ENCODE data around the gene LRRC4C.

Gene LRRC4C

DNA sequence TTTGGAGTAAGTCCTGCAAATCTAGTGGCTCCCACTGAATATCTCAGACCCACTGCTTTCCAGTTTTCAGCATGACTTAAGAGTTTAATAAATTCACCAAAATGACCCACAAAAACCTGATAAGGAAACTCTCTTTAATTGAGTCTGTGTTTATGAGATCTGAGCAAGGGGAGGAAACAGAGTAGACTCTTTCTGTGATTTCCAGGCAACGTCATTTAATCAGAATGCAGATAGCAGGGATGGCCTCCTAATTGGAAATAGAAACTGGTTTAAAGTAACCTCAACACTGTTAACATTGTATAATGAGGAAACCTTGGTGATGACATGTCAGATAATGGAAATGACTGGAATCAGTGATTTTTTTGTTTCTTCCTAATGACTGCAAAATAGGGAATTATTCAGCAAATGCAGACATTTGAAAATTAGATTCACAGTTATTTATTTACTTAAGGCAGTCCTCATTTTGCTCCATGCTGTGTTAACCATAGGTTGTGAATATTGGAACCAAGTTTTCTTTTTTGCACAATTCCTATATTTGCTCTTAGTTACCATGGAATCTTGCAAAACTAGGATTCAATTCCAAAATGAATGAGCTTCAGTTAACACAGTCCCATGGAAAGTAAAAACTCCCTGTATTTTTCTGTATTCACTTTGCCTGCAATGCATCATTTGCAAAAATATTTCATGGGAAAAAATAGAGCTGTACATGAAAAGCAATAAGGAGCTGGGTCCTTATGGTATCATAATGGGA is 1324.5 kb downstream of the LRRC4C start:
- in situ Hi-C loops (cut with MboI; ENCODE audit: low sequenced_read_pairs), result no loop called here

DNA sequence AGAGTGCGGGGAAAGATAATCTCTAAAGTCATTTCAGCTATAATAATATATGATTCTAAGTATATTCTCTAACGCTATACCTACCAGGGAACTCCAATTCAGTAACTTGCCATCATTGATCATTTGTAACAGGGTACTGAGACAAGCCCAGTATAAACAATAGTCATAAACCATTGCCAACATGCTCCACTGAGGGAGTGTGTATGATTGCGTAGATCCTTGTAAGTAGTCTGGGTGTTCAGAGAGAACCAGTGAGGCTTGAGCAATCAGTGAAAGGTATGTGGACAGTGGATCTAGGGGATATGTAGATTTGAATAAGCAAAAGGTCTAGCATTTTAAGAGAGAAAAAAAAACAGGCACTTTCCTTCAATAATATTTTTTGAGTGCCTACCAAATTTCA is 1326.0 kb downstream of the LRRC4C start:
- in situ Hi-C loops (cut with MboI; ENCODE audit: low sequenced_read_pairs), result no loop called here

DNA sequence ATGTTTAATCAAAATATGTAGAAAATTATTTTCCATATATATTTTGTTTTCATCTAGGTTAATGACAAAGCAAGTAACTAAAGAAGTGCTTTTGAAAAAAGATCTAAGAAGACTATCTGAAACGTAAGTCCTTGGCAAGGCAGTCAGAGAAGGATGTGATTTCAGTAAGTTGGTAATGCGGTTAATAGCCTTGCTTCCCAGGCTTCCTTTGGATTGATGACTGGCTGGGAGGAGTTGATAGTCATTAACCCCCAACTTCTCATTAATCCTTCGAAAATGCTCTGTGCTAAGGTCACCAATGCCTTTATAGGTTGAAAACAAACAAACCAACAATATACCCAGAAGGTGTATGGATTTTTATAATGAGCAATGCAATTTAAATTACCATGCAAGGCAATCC is 1326.5 kb downstream of the LRRC4C start:
- in situ Hi-C loops (cut with MboI; ENCODE audit: low sequenced_read_pairs), result no loop called here

DNA sequence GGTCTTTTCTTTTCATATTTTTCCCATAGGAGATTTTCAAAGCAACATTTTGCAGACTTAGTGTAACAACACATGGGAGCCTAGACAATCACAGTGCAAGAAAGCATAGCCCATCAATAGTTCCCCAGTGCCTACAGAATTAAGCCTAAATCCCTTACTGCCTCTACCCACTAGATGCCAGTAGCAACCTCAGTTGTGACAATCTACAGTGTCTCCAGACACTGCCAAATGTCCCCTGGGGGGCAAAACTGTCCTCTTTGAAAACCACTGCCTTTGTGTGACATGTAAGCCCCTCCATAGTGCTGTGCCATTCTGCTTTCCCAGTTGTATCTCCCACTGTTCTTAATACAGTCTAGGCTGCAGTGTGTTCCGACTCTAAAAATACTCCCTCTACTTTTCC is 1329.0 kb downstream of the LRRC4C start:
- in situ Hi-C loops (cut with MboI; ENCODE audit: low sequenced_read_pairs), result no loop called here

DNA sequence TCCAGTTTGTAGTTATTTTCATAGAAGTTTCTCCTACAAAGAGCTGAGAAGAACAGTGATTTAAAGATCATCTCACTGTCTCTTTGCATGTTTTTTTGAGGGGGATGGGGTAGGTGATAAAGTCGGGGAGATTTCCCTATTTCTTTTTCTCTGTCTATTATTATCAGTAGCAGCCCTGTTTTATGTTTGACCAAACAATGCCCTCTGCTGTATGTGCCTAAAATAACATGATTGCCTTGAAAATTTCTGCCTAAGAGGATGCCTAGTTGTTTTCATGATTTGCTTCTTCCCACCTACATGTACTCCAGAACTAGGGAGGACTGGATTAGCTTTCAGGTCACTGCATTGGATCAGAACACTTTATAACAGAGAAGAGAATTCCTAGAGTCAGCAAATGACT is 1330.2 kb downstream of the LRRC4C start:
- in situ Hi-C loops (cut with MboI; ENCODE audit: low sequenced_read_pairs), result no loop called here

DNA sequence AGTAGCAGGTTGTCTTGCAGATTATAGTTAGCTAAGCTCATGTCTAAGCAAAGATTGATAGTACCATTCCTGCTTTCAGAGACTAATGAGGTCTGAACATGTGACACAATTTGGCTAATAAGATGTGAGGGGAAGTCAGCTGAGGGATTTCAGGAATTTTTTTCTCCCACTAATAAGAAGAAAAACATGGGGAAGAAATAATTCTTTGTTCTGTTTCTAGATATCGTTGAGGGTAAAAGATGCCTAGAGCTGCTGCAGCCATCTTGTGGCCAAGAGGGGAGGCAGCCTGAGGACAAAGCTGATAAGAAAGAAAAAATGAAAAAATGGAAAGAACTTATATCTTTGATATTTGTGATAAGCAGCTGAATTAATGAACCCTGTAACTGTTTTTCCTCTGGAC is 1334.4 kb downstream of the LRRC4C start:
- in situ Hi-C loops (cut with MboI; ENCODE audit: low sequenced_read_pairs), result no loop called here

DNA sequence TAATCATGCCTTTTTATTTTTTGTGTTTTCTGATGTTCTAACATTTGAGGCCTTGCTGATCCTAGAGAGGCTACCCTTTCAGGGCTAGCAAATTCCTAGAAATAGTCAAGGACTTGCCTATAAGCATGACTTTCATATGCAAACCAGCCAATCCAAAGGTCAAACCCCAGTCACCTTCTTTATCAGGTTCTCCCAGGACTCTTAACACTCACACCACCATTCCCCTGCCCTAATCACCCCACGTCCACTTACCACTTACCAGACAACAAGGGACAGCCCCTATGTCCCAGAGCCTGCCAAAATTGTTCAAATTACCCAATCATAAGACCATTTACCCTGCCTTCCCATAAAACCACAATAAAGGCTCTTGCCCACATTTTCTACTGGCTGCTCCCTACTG is 1339.8 kb downstream of the LRRC4C start:
- in situ Hi-C loops (cut with MboI; ENCODE audit: low sequenced_read_pairs), result no loop called here

DNA sequence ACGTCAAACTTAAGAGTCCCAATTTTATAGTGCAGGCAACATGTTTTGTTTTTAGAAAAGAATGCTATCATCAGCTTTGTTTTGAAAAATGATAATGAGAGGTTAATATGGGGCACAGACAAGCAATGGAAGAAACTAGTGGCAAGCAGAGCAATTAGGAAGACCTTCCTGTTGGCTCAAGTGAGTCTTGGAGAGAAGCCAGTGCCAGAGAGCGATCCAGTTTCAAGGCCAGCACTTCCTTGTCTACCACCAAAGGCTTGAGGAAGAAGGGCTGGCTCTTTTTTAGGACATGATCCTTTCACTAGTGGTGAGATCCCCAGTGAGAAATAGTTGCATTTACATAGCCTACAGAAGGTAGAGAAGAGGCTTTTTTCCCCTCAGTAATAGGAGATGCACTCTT is 1340.7 kb downstream of the LRRC4C start:
- in situ Hi-C loops (cut with MboI; ENCODE audit: low sequenced_read_pairs), result no loop called here

DNA sequence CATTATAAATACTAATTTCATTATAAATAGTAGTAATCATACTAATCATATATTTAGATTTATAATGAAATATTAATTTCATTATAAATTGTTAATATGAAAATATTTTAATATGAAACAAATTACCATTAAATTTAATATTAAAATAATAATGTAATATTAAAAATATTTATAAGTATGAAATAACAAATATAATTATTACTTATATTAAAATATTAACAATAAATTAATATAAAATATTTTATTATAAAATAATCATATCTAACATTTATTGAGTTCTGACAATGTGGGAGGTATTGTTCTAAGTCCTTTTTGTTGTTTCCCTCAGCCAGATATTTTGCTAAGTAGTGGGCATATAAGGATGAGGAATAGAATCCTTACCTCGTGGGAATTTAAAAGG is 1341.4 kb downstream of the LRRC4C start:
- in situ Hi-C loops (cut with MboI; ENCODE audit: low sequenced_read_pairs), result no loop called here

DNA sequence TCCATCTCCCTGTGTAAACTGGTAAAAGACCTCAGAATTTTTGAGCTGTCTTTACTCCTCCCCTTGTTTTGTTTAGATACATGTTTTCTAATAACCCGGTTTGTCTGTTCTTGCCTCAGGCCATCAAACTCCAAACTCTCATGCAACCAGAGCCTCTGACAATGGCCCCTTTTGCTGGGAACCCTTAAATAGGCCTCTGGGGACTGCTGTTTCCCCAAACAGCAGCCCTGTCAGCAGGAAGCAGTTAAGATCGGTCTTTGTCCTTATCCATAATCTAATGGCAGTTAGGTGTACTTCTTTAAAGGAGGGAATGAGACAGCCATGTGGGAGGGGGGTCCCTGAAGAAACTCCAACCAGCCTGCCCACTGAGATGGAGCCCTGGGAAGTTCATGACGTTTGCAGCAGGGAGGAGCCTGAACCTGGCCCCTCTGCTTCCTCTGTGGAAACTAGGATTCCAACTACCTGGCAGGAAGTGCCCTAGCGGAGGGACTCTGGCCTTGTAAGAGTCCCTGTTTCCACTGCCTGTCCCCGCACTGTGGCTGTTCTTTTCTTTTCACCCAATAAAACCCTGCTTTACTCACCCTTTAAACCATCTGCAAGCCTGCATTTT is 1354.4 kb downstream of the LRRC4C start:
- in situ Hi-C loops (cut with MboI; ENCODE audit: low sequenced_read_pairs), result no loop called here

DNA sequence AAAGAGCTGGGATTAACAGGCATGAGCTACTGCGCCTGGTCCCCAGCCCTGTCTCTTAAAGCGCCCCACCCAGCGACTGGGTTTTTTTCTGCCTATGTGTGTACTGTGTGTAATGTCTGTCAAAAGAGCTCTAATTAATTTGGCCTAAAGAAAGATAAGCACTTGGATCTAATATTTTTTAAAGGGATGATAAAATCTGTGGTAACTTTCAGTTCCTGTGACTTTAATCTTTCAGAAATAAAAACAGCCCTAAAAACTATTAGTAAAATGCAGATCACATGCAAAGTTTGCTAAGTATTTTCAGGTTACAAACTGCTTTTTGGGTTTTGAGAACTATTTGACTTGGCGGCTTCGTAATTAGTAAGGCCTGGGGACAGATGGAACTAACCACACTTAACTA is 1358.7 kb downstream of the LRRC4C start:
- in situ Hi-C loops (cut with MboI; ENCODE audit: low sequenced_read_pairs), result no loop called here

DNA sequence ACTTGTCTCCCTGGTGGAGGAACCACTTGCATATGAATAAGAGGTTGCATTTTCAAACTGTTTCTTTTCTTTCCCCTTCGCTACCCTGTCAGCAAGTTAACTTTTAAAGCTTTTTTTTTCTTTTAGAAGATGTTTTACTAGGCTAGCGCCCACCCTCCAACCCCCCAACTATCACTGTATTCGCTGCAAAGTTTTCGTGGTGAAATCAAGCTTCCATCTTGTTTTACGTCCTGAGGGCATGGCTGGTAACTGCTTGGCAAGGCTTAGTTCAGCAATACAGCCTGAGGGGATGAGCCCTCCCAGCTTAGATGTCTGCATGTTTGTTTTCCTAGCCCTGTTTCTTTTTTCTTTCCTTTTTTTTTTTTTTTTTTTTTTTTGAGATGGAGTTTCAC is 1359.3 kb downstream of the LRRC4C start:
- in situ Hi-C loops (cut with MboI; ENCODE audit: low sequenced_read_pairs), result no loop called here

DNA sequence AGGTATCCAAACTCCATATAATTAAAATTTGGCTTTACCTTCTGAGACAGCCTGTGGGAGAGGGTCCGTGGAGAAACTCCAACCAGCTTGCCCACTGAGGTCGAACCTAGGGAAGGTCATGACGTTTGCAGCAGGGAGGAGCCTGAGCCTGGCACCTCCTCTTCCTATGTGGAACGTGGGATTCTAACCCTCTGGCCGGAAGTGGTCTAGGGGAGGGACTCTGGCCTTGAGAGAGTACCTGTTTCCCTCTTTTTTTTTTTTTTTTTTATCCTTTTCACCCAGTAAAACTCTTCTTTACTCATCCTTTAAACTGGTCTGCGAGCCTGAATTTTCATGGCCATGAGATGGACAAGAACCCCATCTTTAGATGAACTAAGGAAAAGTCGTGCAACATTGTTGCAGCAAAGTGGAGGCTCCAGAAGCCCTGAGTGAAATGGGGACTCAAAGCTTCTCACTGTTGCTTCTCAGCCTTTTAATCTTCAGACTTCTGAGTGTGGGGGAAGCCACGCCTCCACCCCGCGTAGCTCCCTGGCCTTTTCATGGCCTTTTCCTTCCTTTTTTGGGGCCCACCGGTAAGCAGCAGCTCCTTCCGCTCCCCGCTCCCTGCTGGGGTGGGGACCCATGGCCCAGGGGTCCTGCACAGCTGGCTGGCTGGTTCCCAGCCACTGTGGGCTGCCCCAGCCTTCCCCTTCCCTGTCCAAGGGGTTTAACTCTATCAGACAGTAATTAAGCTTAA is 1359.9 kb downstream of the LRRC4C start:
- in situ Hi-C loops (cut with MboI; ENCODE audit: low sequenced_read_pairs), result no loop called here

DNA sequence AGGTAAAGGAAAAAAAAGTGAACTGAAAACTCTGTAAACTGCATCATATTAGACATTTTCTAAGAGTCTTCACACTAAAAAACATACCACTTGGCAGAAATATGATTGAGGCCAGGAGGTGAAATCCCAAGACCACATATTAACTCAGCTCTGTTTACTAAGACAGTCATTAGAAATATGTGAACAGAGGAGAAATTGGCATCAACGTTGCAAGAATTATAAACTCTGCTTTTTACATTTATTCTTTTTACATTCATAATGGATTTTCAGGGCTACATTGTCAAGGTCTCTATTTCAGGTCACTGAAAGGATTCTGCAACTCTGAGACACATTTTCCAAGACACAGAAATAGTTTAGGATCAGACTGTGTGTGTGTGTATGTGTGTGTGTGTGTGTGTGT is 1364.0 kb downstream of the LRRC4C start:
- in situ Hi-C loops (cut with MboI; ENCODE audit: low sequenced_read_pairs), result no loop called here

DNA sequence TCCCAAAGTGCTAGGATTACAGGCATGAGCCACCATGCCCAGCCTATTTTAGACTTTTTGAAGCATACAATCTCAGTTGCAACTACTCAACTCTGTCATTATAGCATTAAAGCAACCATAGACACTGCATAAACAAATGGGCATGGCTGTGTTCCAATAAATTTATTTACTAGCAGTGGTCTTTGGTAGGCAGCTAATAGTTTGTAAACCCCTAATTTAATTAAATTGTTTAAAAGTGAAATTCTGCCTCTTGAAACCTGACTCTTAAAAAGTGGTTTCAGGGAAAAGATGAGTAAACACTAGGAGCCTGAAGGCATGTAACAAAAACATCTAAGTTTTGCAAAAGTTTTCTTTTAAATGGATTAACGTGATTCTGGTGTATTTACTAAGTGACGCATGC is 1364.5 kb downstream of the LRRC4C start:
- in situ Hi-C loops (cut with MboI; ENCODE audit: low sequenced_read_pairs), result no loop called here

DNA sequence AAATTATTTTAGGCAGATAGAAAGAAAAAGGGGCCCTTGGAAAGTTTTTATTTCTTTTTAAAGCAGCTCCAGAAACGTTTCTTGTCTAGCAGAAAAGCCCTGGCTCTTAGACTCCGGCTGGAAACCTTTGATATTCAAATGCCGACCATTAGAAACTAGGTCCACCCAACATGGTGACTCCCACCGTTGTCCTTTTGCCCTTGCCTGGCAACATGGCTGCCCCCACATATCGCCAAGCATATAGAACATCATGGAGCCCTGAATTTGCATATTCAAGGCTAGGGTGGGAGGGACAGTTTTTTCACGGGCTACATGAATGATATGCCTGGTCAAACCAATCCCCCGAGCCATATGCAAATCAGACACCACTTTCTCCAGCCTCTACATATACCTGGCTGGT is 1379.0 kb downstream of the LRRC4C start:
- in situ Hi-C loops (cut with MboI; ENCODE audit: low sequenced_read_pairs), result no loop called here

All from hTERT RPE-1 (cell line).